Fibroblast of skin of left quadriceps (primary cell): Measurements from ENCODE around the gene NDUFV2.
"Not testable (repeated sequence)": the region's sequence is repeated elsewhere in the genome, so short reads cannot be mapped to it uniquely, and the experiment has no call there.

ENCODE experiments used
- DNase-seq, 2 experiments: peaks; one replicate each; pipeline ENCODE4 v3.0.0-alpha.2; 2013; ENCODE audit warnings: low read depth in 2 of 2

The NDUFV2 gene

DNA sequence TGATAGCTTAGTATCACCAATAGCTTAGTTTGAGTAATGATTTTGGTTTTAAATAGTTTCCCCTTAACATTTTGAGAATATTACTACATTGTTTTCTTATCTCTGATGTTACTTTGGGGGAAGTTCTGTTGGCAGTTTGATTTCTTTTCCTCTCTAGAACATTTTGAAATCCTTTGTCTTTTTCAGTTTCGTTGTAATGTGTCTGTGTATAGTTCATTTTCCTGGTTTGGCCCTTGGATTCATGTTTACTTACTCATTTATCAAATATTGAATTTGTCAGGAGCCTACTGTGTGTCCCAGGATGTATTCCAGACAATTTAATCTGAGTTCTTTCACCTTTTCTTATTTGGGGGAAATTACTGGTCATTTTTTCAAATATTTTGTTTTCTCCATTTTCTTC, 50.8 kb downstream of the NDUFV2 start:
- DNase-seq = no peak

DNA sequence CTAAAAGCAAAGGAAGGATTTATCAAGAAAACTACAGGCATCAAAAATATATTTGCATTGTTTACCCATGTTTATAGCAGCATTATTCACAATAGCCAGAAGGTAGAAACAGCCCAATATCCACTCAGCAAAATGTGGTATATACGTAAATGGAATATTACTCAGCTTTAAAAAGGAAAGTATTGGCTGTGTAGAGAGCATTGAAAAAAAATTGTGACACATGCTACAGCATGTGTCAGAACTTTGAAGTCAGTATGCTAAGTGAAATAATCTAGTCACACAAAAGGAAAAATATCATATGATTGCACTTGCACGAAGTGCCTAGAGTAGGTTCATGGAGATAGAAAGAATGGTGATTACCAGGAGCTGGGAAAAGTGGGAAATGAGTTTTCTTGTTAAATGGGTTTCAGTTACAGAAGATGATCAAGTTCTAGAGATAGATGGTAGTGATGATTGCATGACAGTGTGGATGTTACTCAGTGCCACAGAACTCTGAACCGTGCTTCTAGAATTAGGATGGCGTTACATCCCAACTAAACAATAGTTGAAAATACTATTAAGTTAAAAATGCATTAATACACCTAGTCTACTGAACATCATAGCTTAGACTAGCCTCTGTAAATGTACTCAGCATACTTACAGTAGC, 54.2 kb downstream of the NDUFV2 start:
- DNase-seq = no peak

DNA sequence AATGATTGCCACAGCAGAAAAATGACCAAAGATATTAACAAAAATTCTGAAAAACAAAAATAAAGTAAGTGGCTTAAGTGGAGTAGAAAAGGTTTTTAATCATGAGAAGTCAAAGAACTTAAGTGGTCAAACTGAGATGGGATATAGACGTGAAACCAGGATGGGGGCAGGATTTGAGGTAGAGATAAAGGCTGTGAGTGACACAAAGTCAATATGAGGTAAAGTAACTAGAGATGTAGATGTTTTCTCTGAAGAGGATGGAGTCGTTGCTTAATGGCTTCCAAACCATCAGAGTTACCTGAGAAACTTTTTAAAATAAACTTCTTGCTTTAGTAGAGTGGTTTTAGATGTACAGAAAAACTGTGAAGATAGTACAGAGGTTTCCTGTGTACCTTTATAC, 55.3 kb downstream of the NDUFV2 start:
- DNase-seq = no peak

DNA sequence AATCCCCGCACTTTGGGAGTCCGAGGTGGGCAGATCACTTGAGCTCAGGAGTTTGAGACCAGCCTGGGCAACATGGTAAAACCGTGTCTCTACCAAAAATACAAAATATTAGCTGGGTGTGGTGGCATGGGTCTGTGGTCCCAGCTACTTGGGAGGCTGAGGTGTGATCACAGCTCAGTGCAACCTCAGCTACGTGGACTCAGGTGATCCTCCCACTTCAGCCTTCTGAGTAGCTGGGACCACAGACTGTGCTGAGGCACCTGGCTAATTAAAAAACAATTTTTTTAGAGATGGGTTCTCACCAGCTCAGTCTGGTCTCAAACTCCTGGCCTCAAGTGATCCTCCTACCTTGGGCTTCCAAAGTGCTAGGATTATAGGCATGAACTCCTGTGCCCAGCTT, 57.5 kb downstream of the NDUFV2 start:
- DNase-seq = no peak

DNA sequence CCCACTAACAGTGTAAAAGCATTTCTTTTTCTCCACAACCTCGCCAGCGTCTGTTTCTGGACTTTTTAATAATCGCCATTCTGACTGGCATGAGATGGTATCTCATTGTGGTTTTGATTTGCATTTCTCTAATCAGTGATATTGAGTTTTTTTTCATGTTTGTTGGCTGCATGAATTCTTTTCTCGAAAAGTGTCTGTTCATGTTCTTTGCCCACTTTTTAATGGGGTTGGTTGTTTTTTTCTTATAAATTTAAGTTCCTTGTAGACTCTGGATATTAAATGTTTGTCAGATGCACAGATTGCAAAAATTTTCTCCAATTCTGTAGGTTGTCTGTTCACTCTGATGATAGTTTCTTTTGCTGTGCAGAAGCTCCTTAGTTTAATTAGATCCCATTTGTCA, 60.2 kb downstream of the NDUFV2 start:
- DNase-seq = not testable (repeated sequence)

DNA sequence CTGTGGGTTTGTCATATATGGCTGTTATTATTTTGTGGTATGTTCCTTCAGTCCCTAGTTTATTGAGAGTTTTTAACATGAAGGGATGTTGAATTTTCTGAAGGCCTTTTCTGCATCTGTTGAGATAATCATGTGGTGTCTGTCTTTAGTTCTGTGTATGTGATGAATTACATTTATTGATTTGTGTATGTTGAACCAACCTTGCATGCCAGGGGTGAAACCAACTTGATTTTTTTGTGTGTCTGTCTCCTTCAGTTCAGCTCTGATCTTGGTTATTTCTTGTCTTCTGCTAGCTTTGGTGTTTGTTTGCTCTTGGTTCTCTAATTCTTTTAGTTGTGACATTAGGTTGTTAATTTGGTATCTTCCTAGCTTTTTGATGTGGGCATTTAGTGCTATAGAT, 61.6 kb downstream of the NDUFV2 start:
- not testable (repeated sequence) for DNase-seq

DNA sequence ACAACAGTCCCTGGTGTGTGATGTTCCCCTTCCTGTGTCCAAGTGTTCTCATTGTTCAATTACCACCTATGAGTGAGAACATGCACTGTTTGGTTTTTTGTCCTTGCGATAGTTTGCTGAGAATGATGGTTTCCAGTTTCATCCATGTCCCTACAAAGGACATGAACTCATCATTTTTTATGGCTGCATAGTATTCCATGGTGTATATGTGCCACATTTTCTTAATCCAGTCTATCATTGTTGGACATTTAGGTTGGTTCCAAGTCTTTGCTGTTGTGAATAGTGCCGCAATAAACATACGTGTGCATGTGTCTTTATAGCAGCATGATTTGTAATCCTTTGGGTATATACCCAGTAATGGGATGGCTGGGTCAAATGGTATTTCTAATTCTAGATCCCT, 63.4 kb downstream of the NDUFV2 start:
- DNase-seq = not testable (repeated sequence)

DNA sequence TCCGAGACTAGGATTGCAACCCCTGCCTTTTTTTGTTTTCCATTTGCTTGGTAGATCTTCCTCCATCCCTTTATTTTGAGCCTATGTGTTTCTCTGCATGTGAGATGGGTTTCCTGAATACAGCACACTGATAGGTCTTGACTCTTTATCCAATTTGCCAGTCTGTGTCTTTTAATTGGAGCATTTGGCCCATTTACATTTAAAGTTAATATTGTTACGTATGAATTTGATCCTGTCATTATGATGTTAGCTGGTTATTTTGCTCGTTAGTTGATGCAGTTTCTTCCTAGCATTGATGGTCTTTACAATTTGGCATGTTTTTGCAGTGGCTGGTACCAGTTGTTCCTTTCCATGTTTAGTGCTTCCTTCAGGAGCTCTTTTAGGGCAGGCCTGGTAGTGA, 67.0 kb downstream of the NDUFV2 start:
- DNase-seq = not testable (repeated sequence)

DNA sequence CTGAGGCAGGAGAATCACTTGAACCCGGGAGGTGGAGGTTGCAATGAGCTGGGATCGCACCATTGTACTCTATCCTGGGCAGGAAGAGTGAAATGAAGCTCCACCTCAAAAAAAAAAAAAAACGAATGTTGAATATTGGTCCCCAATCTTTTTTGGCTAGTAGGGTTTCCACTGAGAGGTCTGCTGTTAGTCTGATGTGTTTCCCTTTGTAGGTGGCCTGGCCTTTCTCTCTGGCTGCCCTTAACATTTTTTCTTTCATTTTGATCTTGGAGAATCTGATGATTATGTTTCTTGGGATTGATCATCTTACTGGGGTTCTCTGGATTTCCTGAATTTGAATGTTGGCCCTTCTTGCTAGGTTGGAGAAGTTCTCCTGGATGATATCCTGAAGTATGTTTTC, 69.4 kb downstream of the NDUFV2 start:
- not testable (repeated sequence) for DNase-seq

DNA sequence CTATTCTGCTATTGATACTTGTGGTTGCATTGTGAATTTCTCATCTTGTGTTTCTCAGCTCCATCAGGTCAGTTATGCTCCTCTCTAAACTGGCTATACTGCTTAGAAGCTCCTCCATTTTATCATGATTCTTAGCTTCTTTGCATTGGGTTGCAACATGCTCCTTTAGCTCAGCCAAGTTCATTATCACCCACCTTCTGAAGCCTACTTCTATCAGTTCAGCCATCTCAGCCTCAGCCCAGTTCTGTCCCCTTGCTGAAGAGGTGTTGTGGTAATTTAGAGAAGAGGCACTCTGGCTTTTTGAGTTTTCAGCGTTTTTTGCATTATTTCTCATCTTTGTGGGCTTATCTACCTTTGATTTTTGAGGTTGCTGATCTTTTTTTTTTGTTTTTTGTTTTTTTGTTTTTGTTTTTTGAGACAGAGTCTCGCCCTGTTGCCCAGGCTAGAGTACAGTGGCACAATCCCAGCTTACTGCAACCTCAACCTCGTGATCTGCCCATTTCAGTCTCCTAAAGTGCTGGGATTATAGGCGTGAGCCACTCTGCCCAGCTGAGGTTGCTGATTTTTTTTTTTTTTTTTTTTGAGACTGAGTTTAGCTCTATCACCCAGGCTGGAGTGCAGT, 70.1 kb downstream of the NDUFV2 start:
- DNase-seq = no peak

DNA sequence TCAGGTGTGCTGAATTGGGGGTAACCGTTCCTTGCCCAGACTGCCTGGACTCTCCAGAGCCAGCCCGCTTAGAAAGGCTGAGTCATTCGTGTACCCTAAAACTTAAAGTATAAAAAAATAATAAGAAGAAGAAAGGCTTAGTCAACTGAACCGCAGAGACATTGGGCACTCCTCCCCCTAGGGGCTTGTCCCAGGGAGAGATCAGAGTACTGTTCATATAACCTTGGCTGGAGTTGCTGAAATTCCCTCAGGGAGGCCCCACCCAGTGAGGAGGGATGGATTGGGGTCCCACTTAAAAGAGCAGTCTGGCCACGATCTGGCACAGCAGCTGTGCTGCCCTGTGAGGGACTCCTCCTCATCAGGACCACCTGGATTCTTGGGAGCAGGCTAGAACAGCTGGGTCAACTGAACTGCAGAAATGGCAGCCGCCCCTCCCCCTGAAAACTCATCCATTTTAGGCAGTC, 71.3 kb downstream of the NDUFV2 start:
- no peak for DNase-seq

DNA sequence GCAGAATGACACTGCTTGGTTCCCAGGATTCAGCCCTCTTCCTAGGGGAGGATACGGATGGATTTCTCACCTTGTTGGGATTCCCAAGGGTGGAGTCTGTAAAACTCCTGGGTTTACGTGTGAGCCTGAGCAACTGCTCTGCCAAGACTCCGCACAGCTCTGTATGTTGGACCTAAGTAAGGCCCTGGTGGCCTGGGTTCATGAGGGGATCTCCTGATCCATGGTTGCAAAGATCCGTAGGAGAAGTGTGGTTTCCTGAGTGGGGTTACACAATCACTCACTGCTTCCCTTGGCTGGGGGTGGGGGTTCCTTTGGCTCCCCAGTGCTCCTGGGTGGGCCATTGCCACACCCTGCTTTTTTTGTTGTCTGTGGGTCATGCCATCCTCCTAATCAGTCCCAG, 71.8 kb downstream of the NDUFV2 start:
- DNase-seq = no peak

DNA sequence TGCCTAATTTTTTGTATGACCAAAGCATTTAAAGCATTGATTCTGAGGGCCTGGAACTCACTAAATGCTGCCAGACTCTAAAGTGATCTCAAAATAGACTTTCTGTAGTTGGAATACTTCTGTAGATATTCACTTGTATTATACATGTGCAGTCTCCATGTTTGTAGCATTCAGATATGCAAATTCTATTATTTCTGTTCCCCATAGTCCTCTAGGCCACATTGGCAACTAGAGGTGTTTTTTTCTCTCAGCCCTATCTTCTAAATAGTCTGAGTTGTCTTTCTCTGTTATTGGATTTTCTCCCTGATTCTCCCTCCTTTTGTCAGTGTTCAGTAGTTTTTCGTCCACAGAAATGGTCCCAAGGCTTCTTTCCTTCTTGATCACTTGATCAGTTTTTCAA, 72.6 kb downstream of the NDUFV2 start:
- no peak for DNase-seq

DNA sequence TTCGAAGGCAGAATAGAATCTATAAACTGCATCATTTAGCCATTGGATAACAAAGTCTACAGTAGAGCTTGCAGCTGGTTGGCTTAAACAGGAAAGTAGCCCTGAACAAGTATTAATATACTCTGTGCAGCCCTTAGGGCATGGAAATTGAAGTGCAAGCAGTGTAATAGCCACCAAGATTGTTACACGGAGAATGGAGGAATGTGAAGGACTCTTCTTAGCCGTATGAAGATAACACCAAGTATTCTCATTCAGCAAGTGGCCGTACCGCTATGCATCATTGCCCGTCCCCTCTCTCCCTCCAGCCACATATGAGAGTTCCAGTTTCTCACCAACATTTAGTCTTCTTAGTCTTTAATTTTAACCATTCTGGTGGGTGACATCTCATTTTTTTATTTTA, 74.5 kb downstream of the NDUFV2 start:
- DNase-seq = no peak

DNA sequence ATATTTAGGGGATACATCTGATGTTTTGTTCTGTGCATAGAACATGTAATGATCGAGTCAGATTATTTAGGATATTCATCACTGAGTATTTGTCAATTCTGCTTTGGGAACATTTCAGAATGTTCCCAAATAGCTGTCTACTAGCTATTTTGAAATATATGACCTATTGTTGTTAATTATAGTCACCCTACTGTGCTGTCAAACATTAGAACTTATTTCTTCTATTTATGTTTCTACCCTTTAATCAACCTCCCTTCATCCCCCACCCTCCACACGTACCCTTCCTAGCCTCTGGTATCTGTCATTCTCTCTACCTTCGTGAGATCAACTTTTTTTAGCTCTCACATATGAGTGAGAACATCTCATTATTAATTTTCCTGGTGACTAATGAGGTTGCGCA, 75.0 kb downstream of the NDUFV2 start:
- no peak for DNase-seq

DNA sequence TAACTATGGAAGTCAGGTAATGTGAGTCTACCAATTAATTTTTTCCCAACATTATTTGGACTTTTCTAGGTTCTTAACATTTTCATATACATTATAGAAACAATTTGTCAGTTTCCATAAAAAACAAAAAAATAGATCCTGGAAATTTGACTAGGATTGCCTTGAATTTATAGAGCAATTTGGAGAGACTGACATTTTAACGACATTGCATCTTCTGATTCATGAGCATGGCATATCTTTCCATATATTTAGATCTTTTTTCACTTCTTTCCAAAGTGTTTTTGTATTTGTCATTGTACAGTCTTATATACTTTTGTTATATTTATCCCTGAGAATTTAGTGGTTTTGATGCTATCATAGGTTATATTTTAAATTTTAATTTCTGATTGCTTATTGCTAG, 76.1 kb downstream of the NDUFV2 start:
- no peak for DNase-seq

DNA sequence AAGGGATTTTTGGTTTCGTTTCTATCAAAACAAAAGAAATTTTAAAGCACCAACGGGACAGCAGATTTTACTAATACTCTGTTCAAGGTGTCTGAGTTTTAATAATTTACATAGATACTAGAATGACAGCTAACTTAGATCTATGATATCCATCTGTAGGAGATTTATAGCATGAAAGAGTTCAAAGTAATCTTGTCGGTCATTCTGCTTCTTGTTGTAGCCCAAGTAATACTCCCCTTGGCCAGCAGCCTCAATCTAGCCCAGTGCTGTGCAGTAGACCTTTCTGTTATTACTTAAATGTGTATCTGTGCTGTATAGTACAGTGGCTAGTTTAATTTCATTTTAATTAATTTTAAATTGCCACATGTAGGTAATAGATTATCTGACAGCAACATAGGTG, 78.8 kb downstream of the NDUFV2 start:
- DNase-seq = no peak

DNA sequence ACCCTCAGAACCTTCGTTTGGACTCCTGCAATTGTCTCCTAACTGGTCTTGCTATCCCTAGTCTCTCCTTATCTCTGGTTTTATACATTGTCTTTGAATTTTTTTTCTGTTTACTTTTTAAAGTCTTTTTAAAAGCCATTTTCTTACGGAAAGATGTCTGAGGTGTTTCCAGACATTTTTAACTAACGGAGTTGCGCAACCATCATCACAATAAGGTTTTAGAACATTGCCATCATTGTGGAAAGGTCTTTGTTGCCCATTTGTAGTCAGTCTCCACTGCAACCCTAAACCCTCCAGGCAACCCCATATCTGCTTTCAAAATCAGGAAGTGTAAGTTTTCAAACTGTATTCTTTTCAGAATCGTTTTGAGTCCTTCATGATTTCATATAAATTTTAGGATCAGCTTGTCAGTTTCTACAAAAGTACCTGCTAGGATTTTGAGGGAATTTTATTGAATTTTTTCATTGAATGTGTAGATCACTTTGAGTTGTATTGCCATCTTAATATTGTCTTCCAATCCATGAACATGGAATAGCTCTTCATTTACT, 80.4 kb downstream of the NDUFV2 start:
- DNase-seq = no peak
